ENCODE measurements around the gene MIDN.

DNA sequence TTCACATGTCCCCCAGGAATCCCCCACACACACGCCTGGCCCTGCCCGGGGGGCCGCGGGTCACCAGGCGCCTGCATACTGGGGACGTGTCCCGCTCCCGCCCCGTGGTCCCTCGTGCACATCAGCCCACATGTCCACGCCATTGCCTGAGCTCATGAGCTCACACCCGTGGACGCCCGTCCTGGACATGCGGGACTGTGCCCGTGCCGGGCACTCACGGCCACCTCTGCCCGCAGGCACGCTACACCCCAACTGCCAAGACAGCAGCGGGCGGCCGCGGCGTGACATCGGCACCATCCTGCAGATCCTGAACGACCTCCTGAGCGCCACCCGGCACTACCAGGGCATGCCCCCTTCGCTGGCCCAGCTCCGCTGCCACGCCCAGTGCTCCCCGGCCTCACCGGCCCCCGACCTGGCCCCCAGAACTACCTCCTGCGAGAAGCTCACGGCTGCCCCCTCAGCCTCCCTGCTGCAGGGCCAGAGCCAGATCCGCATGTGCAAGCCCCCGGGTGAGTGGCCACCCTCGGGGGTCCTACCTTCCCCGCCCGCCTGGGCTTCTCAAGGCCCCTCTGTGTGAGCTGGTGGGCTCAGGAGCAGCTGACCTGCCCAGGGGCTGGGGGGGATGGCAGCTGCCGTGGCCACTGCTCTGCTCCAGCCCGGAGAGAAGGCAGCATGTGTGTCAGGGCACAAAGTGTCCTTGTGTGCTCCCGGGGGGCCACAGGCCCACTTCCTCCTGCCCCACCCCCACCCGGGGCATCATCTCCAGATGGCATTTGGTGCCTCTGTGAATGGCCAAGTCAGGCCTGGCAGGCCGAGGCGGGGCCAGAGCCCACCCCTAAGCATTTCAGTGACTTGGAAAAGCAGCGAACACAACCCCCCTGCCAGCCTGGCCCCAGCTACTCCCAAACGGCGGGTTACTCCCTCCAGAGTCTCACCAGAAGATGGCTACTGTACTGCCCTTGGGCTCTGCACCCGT lies 7.1 kb downstream of the MIDN start:
- TF ChIP-seq, protein P1, sequence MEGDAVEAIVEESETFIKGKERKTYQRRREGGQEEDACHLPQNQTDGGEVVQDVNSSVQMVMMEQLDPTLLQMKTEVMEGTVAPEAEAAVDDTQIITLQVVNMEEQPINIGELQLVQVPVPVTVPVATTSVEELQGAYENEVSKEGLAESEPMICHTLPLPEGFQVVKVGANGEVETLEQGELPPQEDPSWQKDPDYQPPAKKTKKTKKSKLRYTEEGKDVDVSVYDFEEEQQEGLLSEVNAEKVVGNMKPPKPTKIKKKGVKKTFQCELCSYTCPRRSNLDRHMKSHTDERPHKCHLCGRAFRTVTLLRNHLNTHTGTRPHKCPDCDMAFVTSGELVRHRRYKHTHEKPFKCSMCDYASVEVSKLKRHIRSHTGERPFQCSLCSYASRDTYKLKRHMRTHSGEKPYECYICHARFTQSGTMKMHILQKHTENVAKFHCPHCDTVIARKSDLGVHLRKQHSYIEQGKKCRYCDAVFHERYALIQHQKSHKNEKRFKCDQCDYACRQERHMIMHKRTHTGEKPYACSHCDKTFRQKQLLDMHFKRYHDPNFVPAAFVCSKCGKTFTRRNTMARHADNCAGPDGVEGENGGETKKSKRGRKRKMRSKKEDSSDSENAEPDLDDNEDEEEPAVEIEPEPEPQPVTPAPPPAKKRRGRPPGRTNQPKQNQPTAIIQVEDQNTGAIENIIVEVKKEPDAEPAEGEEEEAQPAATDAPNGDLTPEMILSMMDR (IDR thresholded peaks at IDR 0.05; ENCODE audit: poor library complexity): no peak
- TF ChIP-seq EZH2 (IDR thresholded peaks at IDR 0.05; ENCODE audit: borderline replicate concordance) (no peak), EZH2phosphoT487 (IDR thresholded peaks at IDR 0.05; ENCODE audit: low read depth, severe bottlenecking, unreplicated experiment) (no peak)

All from hepatocyte (in vitro differentiated cells).